Ascending aorta (tissue), 2 donors: ENCODE measurements around the gene POLE3. TPM values are rescaled to one million over a fixed set of nuclear protein-coding genes. Genes with fewer than 3 reads are reported as not detected.

Source experiments
- DNase-seq, 2 donors: peaks; one replicate each; pipeline ENCODE4 v3.0.0-alpha.2; 2019; ENCODE audit warnings: low spot score in 2 of 2
- H3K27ac ChIP-seq, 2 donors: fragments of 200-600 bp; sonication (generic); one replicate each; pipeline ENCODE4 v1.5.1; 2016 to 2017; ENCODE audit warnings: mild to moderate bottlenecking in 1 of 2
- H3K27me3 ChIP-seq: fragments of 200-600 bp; sonication (generic); one replicate; pipeline ENCODE4 v1.5.1; 2017
- H3K36me3 ChIP-seq, 2 donors: fragments of 200-600 bp; sonication (generic); one replicate each; pipeline ENCODE4 v1.5.1; 2016
- H3K4me1 ChIP-seq, 2 donors: fragments of 200-600 bp; sonication (generic); one replicate each; pipeline ENCODE4 v1.5.1; 2016 to 2017; ENCODE audit warnings: mild to moderate bottlenecking in 1 of 2
- H3K4me3 ChIP-seq, 2 donors: fragments of 200-600 bp; sonication (generic); one replicate each; pipeline ENCODE4 v1.5.1; 2016 to 2017; ENCODE audit warnings: mild to moderate bottlenecking in 1 of 2
- H3K9me3 ChIP-seq, 2 donors: fragments of 200-600 bp; sonication (generic); one replicate each; pipeline ENCODE4 v1.5.1; 2016
- intact Hi-C: fragments of 100-400 bp; cut with DNase I; formaldehyde crosslinking; loops from one replicate; pipeline ENCODE4 v1.15.1; 2023
- total RNA-seq: library from RNA; depleted of rRNA; stranded (reverse); fragments of >200 nt; gene quantifications from one replicate; pipeline ENCODE4 v1.1.0, GENCODE V29; 2016
- TF ChIP-seq, protein P1 (sequence below), 3 experiments: fragments of 200-600 bp in 2 of 3; fragments of 450-650 bp in 1 of 3; sonication (generic) in 2 of 3; IDR thresholded peaks; one replicate each; pipeline ENCODE4 v1.5.1; 2016 to 2019; ENCODE audit warnings: antibody characterized with exemption in 3 of 3, mild to moderate bottlenecking in 1 of 3, moderate library complexity in 1 of 3

POLE3 gene, protein sequence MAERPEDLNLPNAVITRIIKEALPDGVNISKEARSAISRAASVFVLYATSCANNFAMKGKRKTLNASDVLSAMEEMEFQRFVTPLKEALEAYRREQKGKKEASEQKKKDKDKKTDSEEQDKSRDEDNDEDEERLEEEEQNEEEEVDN
- total RNA-seq: 17.5 TPM

DNA sequence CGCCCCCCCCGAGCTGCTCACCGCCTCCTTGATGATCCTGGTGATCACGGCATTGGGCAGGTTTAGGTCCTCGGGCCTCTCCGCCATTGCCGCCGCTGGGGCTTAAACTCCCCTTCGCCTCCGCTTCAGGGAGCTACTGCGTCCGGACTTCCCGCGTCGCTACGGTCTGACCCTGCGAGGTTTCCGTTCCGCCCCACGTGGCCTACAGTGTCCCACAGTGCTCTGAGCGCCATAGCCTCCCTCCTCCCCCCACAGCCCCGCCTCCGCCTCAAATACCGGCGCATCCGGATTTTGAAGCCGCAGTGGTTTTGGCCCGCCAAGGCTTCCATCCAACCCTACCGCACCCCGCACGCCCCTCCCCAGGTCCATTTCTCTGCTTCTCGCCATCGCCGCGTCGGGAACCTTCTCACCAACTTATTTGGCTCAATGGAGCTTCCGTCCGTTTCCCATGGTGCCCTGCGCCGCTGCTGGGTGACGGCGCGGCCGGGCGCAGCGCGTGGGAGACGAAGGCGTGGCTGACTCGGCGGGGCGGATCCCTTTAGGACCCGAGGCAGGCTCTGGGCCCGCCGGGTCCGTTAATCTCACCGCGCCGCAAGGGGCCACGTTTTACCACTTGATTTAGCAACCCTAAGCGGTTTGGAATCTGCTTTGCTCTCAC, at the start of gene POLE3, which contains the start of gene C9orf43:
Gene POLE3 (minus strand): TSS at position 469 of the 658 bp plus-strand sequence. CDS start 382 bp downstream, at position 87.
Gene C9orf43 (plus strand): TSS at position 541 of the 658 bp plus-strand sequence. CDS start 2,747 bp downstream, outside the sequence.
- intact Hi-C loops: loop anchor here (1.0 kb wide), 2 partner anchors 9 to 135 kb away; partner anchors contain the start of genes ALAD, CDC26 and PRPF4
- peak within 1 kb of the TSS; percentile 79 to 82 for H3K4me3 ChIP-seq
- peak; percentile 78 to 97 for DNase-seq
- H3K9me3 ChIP-seq: no peaks in the 10 kb centered on the region
- peaks cover 8 to 12% of the 10 kb centered on the region in 2 donors for H3K36me3 ChIP-seq
- peaks cover 3 to 8% of the 10 kb centered on the region in 2 donors for H3K4me1 ChIP-seq
- H3K27me3 ChIP-seq: no peaks in the 10 kb centered on the region
- peak within 1 kb of the TSS; percentile 96 to 98 for H3K27ac ChIP-seq
- TF ChIP-seq, protein P1, sequence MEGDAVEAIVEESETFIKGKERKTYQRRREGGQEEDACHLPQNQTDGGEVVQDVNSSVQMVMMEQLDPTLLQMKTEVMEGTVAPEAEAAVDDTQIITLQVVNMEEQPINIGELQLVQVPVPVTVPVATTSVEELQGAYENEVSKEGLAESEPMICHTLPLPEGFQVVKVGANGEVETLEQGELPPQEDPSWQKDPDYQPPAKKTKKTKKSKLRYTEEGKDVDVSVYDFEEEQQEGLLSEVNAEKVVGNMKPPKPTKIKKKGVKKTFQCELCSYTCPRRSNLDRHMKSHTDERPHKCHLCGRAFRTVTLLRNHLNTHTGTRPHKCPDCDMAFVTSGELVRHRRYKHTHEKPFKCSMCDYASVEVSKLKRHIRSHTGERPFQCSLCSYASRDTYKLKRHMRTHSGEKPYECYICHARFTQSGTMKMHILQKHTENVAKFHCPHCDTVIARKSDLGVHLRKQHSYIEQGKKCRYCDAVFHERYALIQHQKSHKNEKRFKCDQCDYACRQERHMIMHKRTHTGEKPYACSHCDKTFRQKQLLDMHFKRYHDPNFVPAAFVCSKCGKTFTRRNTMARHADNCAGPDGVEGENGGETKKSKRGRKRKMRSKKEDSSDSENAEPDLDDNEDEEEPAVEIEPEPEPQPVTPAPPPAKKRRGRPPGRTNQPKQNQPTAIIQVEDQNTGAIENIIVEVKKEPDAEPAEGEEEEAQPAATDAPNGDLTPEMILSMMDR (IDR thresholded peaks at IDR 0.05): peak in 1 of 3 experiments; percentile 2

DNA sequence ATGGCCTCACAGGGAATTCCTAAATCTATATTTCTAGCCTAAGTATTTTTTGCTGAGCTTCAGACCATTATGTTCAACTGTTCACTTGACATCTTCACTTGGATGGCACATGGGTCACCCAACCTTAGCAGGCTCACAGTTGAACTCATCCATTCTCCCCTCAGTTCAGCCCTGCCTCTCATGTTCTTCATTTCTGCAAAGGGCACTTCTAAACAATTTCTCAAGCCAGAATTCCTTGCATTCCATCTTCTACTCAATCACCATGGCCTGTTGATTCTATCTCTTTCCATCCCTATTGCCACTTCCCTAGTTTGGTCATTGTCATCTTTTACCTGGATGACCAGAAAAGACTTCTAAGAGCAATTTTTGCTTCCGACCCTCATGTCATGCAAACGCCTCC, 45.8 kb upstream of the POLE3 start:
- intact Hi-C loops: no loop called here
- peak overlapping the region; percentile 97 for H3K27ac ChIP-seq
- TF ChIP-seq, protein P1 (IDR thresholded peaks at IDR 0.05): no peak

GRCh38 chr9:113454914-113455761, 44.7 kb upstream of the POLE3 start:
- Histone ChIP-seq H3K27ac (peak overlapping the region; percentile 97), H3K4me1 (peaks cover 16 to 41% of the 10 kb centered on the region in 2 donors)
- peak in 1 of 2 donors; percentile 86 for DNase-seq

More for the DNA sequence above, 45.8 kb upstream of the POLE3 start:
- no peak overlapping the region for H3K4me3 ChIP-seq
- H3K4me1 ChIP-seq: peaks cover 16 to 36% of the 10 kb centered on the region in 2 donors
- no peaks in the 10 kb centered on the region for H3K36me3 ChIP-seq
- no peaks in the 10 kb centered on the region for H3K27me3 ChIP-seq
- no peak for DNase-seq
- H3K9me3 ChIP-seq: no peaks in the 10 kb centered on the region

GRCh38 chr9:113452113-113452605, 41.7 kb upstream of the POLE3 start:
- TF ChIP-seq, protein P1 (IDR thresholded peaks at IDR 0.05): no peak
- Histone ChIP-seq H3K27me3 (no peaks in the 10 kb centered on the region), H3K4me3 (no peak overlapping the region), H3K9me3 (no peaks in the 10 kb centered on the region), H3K27ac (peak overlapping the region; percentile 42 to 75), H3K4me1 (peaks cover 16 to 47% of the 10 kb centered on the region in 2 donors), H3K36me3 (no peaks in the 10 kb centered on the region)
- intact Hi-C loops: no loop called here
- DNase-seq: no peak

More at GRCh38 chr9:113454914-113455761, 44.7 kb upstream of the POLE3 start:
- Histone ChIP-seq H3K4me3 (peak overlapping the region in 1 of 2 donors; percentile 14), H3K9me3 (no peaks in the 10 kb centered on the region), H3K27me3 (no peaks in the 10 kb centered on the region), H3K36me3 (no peaks in the 10 kb centered on the region)
- intact Hi-C loops: loop anchor here (1.0 to 2.0 kb wide), 3 partner anchors 29 to 66 kb away; no protein-coding TSS in a partner anchor
- TF ChIP-seq, protein P1 (IDR thresholded peaks at IDR 0.05): no peak

DNA sequence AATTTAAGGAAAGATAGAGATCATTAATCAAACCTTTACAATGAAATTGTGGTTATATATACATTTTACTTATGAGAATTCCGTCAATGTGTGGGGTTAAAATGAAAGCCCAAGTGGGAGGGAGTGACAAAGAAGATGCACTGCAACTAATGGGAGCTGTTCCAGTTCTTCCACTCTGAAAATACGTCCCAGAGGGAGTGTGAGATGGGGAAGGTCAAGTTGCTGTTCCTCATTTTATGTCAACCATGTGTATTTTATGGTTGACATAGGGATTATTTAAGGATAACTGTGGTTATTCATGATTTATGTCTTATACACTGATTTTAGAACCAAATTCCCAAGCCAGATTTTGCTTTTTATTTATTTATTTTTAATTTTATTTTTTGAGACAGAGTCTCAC, 38.9 kb upstream of the POLE3 start:
- no peaks in the 10 kb centered on the region for H3K9me3 ChIP-seq
- TF ChIP-seq, protein P1 (IDR thresholded peaks at IDR 0.05): no peak
- no peak for DNase-seq

More for the DNA sequence above, 38.9 kb upstream of the POLE3 start:
- H3K4me1 ChIP-seq: peaks cover 5 to 24% of the 10 kb centered on the region in 2 donors
- no peak overlapping the region for H3K4me3 ChIP-seq
- peak overlapping the region; percentile 75 to 78 for H3K27ac ChIP-seq
- intact Hi-C loops: no loop called here
- H3K36me3 ChIP-seq: no peaks in the 10 kb centered on the region
- H3K27me3 ChIP-seq: no peaks in the 10 kb centered on the region
